Caco-2 (cell line): ENCODE measurements around the gene ETV6. TPM values are rescaled to one million over a fixed set of nuclear protein-coding genes. Genes with fewer than 3 reads are reported as not detected.

Experiments used
- BruUV-seq: library from RNA; stranded (reverse); fragments of 400-500 nt; replicated peaks from 2 replicates; lab custom pipeline; 2021; lab: Mats Ljungman, UMichigan
- CTCF ChIA-PET: fragments of 300-600 bp; sonication (Branson Sonifier 250); formaldehyde crosslinking; loops from one replicate; lab custom pipeline; 2022; ENCODE audit warnings: antibody characterized with exemption; lab: Charles Lee
- POLR2A ChIA-PET: fragments of 300-600 bp; sonication (Branson Sonifier 250); formaldehyde crosslinking; loops from one replicate; lab custom pipeline; 2022; ENCODE audit warnings: antibody characterized with exemption; lab: Charles Lee
- DNase-seq, 2 experiments: peaks; one replicate each; pipeline versions ENCODE4 v3.0.0 to v3.0.0-alpha.2; 2020 to 2022
- H3K27me3 ChIP-seq: replicated peaks from 2 replicates; pipeline ENCODE4 v1.6.0; 2011; ENCODE audit warnings: low read length; ENCODE audit not compliant: control insufficient read depth, insufficient read depth
- H3K36me3 ChIP-seq: 2 replicates; pipeline ENCODE4 v1.5.1; 2011; ENCODE audit warnings: low read length; ENCODE audit not compliant: control insufficient read depth, insufficient read depth
- H3K4me1 ChIP-seq: fragments of 250-450 bp; sonication (Bioruptor Pico); 2 replicates; pipeline ENCODE4 v1.5.1; 2020; ENCODE audit warnings: mild to moderate bottlenecking
- H3K4me3 ChIP-seq: 2 replicates; pipeline ENCODE4 v1.5.1; 2011; ENCODE audit warnings: low read depth, mild to moderate bottlenecking, control low read depth, low read length
- H3K9me3 ChIP-seq: fragments of 250-450 bp; sonication (Bioruptor Pico); 2 replicates; pipeline ENCODE4 v1.5.1; 2020; ENCODE audit warnings: mild to moderate bottlenecking, moderate library complexity
- H3K27ac Mint-ChIP-seq: one replicate; pipeline ENCODE4 v1.8.0; 2022; ENCODE audit warnings: mixed read lengths; ENCODE audit not compliant: unreplicated experiment
- H3K27me3 Mint-ChIP-seq: one replicate; pipeline ENCODE4 v1.8.0; 2022; ENCODE audit warnings: mixed read lengths; ENCODE audit not compliant: insufficient read depth, unreplicated experiment
- H3K36me3 Mint-ChIP-seq: one replicate; pipeline ENCODE4 v1.8.0; 2022; ENCODE audit warnings: mild to moderate bottlenecking, mixed read lengths; ENCODE audit not compliant: insufficient read depth, unreplicated experiment
- H3K4me1 Mint-ChIP-seq: one replicate; pipeline ENCODE4 v1.8.0; 2022; ENCODE audit warnings: low read depth, mixed read lengths; ENCODE audit not compliant: unreplicated experiment
- H3K4me3 Mint-ChIP-seq: one replicate; pipeline ENCODE4 v1.8.0; 2022; ENCODE audit warnings: mild to moderate bottlenecking, moderate library complexity, mixed read lengths; ENCODE audit not compliant: unreplicated experiment
- H3K9me3 Mint-ChIP-seq: one replicate; pipeline ENCODE4 v1.8.0; 2022; ENCODE audit warnings: mixed read lengths; ENCODE audit not compliant: unreplicated experiment
- intact Hi-C: fragments of 100-400 bp; cut with micrococcal nuclease; formaldehyde crosslinking; loops from one replicate; pipeline ENCODE4 v1.10.0; 2022; ENCODE audit not compliant: unreplicated experiment
- total RNA-seq: library from RNA; stranded (reverse); gene quantifications from 2 replicates; pipeline ENCODE4 v1.2.3, GENCODE V29; 2022
- TF ChIP-seq, protein P1 (sequence below), 2 experiments: fragments of 200-600 bp in 1 of 2; IDR thresholded peaks; 1 replicate in 1 of 2; 2 replicates in 1 of 2; pipeline versions ENCODE4 v1.5.1 to v1.8.0; 2011 to 2022; ENCODE audit warnings: antibody characterized with exemption in 1 of 2, control low read depth in 1 of 2, inconsistent platforms in 1 of 2, low read depth in 1 of 2, low read length in 1 of 2, mild to moderate bottlenecking in 1 of 2, moderate library complexity in 1 of 2; ENCODE audit not compliant: insufficient read depth in 1 of 2, severe bottlenecking in 1 of 2, unreplicated experiment in 1 of 2

ETV6 gene
- total RNA-seq, 1 experiment from 2014 or later, result 15.6 TPM

DNA sequence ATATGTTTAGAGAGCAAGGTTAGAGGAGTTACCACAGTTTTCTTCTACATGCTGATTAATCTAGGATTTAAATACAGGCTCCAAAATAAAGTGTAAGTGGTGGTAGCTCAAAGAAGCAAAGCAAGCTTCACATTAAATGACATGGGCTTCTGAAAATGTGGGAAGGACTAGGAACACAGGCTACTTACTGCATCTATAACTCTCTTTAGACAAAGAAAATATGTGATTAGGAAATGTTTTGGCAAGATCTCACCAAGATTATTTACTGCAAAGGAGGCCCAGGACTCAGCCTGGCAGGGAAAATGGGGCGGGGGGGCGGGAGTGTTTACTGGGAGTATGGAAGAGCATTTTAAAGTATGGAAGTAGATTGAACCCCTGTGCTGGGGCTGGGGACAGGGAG is 39.4 kb downstream of the ETV6 start:
- Histone ChIP-seq H3K9me3 (no peaks in the 10 kb centered on the region), H3K36me3 (no peaks in the 10 kb centered on the region), H3K4me3 (no peak overlapping the region), H3K27me3 (no peaks in the 10 kb centered on the region), H3K4me1 (no peaks in the 10 kb centered on the region)
- no peak for DNase-seq
- intact Hi-C loops, result no loop called here
- no peaks in the 10 kb centered on the region for H3K36me3 Mint-ChIP-seq
- H3K27me3 Mint-ChIP-seq, result no peaks in the 10 kb centered on the region
- no peaks in the 10 kb centered on the region for H3K9me3 Mint-ChIP-seq
- peaks cover 6% of the 10 kb centered on the region for H3K4me1 Mint-ChIP-seq
- ChIA-PET POLR2A (no interaction called here), CTCF (no interaction called here)
- TF ChIP-seq, protein P1, sequence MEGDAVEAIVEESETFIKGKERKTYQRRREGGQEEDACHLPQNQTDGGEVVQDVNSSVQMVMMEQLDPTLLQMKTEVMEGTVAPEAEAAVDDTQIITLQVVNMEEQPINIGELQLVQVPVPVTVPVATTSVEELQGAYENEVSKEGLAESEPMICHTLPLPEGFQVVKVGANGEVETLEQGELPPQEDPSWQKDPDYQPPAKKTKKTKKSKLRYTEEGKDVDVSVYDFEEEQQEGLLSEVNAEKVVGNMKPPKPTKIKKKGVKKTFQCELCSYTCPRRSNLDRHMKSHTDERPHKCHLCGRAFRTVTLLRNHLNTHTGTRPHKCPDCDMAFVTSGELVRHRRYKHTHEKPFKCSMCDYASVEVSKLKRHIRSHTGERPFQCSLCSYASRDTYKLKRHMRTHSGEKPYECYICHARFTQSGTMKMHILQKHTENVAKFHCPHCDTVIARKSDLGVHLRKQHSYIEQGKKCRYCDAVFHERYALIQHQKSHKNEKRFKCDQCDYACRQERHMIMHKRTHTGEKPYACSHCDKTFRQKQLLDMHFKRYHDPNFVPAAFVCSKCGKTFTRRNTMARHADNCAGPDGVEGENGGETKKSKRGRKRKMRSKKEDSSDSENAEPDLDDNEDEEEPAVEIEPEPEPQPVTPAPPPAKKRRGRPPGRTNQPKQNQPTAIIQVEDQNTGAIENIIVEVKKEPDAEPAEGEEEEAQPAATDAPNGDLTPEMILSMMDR (IDR thresholded peaks at IDR 0.05; ENCODE audit: insufficient read depth in 1 of 2, low read depth in 1 of 2, low read length in 1 of 2, severe bottlenecking in 1 of 2, unreplicated experiment in 1 of 2), result no peak
- BruUV-seq, result no TSS peak
- H3K27ac Mint-ChIP-seq, result no peak overlapping the region
- no peak overlapping the region for H3K4me3 Mint-ChIP-seq

DNA sequence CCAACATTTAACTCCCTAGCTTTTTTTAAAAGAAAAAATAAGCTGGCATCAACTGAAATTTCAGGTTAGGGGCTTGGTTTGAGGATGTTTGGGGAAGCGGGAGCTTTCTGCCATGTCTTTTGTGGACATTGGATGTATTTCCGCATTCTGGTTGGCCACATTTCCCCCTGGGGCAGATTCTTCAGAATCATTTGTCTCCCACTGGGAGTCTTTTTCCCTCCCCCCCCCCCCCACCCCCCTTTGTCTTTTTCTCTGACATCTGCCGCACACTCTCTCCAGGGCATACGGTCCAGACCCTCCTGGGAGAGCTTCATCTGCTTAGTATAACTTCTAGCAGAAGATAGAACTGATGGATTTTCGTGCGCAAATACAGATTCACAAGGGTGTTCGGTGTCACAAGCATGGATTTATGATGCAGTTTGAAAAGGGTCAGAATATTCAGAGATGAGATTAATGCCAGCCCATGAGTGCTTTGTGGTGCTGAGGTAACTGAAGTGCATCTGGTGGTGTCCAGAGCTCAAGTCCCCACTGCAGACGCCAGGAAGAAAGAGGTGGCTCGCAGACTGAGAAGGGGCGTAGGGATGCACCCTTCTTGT is 40.2 kb downstream of the ETV6 start:
- no peaks in the 10 kb centered on the region for H3K27me3 Mint-ChIP-seq
- H3K4me3 Mint-ChIP-seq, result no peak overlapping the region
- H3K36me3 ChIP-seq, result no peaks in the 10 kb centered on the region
- intact Hi-C loops, result no loop called here
- H3K27ac Mint-ChIP-seq, result no peak overlapping the region
- DNase-seq, result no peak
- no peaks in the 10 kb centered on the region for H3K4me1 ChIP-seq
- CTCF ChIA-PET, result interaction anchor here (0.6 kb wide), 1 partner anchor 10 kb away, joined by 4 read pairs; no protein-coding TSS in a partner anchor
- TF ChIP-seq, protein P1 (IDR thresholded peaks at IDR 0.05; ENCODE audit: insufficient read depth in 1 of 2, low read depth in 1 of 2, low read length in 1 of 2, severe bottlenecking in 1 of 2, unreplicated experiment in 1 of 2), result no peak
- BruUV-seq, result no TSS peak
- no peaks in the 10 kb centered on the region for H3K36me3 Mint-ChIP-seq
- H3K9me3 Mint-ChIP-seq, result no peaks in the 10 kb centered on the region
- H3K9me3 ChIP-seq, result no peaks in the 10 kb centered on the region
- H3K27me3 ChIP-seq, result no peaks in the 10 kb centered on the region
- no peak overlapping the region for H3K4me3 ChIP-seq
- peaks cover 6% of the 10 kb centered on the region for H3K4me1 Mint-ChIP-seq
- POLR2A ChIA-PET, result interaction anchor here (0.7 kb wide), 1 partner anchor 12 kb away, joined by 4 read pairs; no protein-coding TSS in a partner anchor

DNA sequence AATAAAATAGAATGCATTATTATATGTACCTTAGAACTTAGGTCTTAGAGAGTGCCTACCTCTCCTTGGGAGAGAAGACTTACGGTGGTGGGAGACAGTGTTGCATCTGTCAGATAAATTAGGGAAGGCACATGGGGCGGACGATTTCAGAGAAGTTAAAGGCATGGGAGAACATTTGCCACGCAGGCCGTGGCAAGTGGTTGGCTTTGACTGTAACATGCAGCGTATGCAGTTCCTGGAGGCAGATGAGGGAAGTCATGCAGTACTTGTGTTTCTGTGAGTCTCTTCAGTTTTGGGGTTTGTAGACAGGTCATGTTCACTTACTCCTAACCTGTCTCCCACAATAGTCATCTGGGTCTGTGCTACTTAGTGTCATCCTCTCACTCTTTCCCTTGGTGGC is 43.6 kb downstream of the ETV6 start:
- Mint-ChIP-seq H3K27me3 (no peaks in the 10 kb centered on the region), H3K27ac (no peak overlapping the region), H3K36me3 (no peaks in the 10 kb centered on the region), H3K9me3 (no peaks in the 10 kb centered on the region), H3K4me3 (no peak overlapping the region), H3K4me1 (no peaks in the 10 kb centered on the region)
- H3K4me1 ChIP-seq, result no peaks in the 10 kb centered on the region
- H3K4me3 ChIP-seq, result no peak overlapping the region
- ChIA-PET CTCF (no interaction called here), POLR2A (no interaction called here)
- DNase-seq, result no peak
- no peaks in the 10 kb centered on the region for H3K9me3 ChIP-seq
- TF ChIP-seq, protein P1 (IDR thresholded peaks at IDR 0.05; ENCODE audit: insufficient read depth in 1 of 2, low read depth in 1 of 2, low read length in 1 of 2, severe bottlenecking in 1 of 2, unreplicated experiment in 1 of 2), result no peak
- H3K27me3 ChIP-seq, result no peaks in the 10 kb centered on the region
- intact Hi-C loops, result no loop called here
- no peaks in the 10 kb centered on the region for H3K36me3 ChIP-seq
- no TSS peak for BruUV-seq
